Activated effector memory CD4-positive, alpha-beta T cell treated with Interleukin-2 at 50 U/mL for 16 hours (primary cell): ENCODE data around the gene FBXO11.
"Not testable (repeated sequence)": the region's sequence is repeated elsewhere in the genome, so short reads cannot be mapped to it uniquely, and the experiment has no call there.

Source experiments
- DNase-seq: peaks from one replicate; pipeline ENCODE4 v3.0.0-alpha.2; 2020

The FBXO11 gene

DNA sequence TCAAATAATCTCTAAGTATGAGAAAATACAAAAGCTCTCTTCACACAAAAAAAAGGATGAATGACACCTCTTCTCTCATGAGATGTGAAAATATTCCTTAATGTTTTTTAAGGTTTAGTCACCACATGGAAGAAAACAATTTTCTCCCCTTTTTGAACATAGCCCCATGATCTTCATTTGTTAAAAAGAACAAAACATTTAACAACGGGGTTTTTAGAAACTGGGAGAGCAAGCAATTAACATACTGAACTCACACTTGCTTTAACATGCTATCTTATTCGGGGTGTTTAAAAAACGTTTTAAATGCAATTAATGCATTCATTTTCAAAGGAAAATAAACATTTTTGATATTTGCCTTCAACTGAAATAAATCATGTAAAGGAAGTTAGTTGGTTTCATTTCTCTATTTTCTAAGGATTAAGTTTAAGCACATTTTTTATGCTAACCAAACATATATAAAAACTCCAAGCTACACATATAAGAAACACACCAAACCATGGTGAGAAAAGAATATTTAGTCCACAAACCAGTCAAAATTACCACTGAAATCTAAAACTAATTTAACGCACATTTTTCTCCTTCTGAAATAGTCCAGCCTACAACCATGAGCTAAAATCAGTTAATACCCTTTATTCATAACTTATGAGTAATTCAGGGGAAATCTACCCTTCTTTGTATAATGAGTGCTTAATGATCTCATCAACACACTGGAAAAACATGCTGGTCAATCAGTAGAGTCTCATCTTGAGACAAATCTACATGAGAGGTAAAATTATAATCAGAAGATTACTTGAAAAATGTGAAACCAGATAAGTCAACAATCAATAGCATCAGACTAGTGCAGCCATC lies 8.2 kb downstream of the FBXO11 start:
- DNase-seq, result no peak

DNA sequence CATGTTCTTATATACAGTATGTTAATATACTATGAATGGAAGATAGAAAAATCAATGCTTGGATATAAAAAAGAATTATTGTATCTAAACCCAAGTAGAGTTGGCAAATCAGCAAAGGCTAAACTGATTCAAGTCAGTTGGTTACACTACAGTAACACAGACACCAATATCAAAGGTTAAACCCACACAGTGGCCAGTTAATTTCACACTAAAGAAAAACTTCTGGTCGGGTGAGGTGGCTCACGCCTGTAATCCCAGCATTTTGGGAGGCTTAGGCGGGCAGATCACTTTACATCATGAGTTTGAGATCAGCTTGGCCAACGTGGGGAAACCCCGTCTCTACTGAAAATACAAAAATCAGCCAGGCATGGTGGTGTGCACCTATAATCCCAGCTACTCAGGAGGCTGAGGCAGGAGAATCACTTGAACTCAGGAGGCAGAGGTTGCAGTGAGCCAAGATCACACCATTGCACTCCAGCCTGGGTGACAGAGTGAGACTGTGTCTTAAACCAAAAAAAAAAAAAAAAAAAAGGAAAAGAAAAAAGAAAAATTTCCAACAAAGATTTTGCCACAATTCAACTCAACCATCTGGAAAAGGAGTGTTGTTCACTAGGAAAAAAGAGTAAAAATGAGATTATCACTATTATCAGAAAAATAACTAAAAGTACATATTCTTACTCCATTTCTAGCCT lies 9.0 kb downstream of the FBXO11 start:
- DNase-seq, result not testable (repeated sequence)

DNA sequence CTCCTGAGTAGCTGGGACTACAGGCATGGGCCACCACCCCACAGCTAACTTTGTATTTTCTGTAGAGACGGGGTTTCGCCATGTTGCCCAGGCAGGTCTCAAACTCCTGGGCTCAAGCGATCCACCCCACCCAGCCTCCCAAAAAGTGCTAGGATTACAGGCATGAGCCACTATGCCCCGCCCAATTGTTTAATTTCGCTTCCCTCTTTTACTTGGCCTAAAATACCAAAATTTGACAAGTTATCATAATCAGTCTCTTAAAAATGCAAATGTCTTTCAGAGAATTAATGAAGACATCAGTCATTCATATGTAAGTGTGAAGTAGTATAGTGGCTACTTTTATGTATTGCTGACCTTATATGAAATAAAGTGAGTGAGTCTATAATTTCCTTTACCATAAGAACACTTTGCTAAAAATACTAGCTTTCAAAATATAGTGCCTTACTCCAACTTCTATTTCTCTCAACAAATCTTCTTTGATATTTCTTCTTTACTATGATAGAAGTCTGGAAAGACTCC lies 9.8 kb downstream of the FBXO11 start:
- DNase-seq, result no peak

DNA sequence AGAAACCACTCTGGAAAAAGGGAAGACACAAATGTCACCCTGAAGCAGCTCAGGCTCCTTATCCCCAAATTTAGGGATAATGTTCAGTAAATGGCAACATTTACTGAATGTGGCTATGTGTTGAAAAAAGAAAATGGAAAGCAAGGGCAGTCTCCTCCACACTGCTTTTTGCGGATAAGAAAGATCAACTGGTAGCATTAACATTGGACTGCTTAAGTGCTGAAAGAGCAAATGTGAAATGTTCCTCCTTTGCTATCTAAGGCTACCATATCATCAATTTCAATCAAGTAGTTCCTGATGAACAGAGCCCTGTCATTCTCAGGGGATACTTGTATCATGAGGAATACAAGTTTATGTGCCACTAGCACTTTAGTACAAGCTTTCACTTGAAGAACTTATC lies 12.5 kb downstream of the FBXO11 start:
- no peak for DNase-seq

DNA sequence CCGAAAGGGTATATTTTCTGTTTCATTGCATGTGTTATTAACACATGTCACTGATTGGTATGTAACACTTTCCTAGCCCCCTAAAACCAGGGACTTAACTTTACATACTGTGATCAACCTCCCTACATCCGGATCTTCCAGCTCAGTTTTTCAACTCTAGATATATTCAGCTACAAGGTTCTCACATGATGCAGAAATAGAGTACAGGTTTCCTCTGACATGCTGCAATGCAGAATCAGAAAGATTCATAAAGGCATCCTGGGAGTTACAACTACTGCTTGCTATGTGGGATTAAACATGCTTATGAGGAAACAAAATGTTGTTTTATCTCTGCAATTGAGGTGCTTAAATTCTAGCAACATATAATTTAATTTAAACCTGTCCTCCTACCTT lies 14.0 kb downstream of the FBXO11 start:
- DNase-seq, result no peak

DNA sequence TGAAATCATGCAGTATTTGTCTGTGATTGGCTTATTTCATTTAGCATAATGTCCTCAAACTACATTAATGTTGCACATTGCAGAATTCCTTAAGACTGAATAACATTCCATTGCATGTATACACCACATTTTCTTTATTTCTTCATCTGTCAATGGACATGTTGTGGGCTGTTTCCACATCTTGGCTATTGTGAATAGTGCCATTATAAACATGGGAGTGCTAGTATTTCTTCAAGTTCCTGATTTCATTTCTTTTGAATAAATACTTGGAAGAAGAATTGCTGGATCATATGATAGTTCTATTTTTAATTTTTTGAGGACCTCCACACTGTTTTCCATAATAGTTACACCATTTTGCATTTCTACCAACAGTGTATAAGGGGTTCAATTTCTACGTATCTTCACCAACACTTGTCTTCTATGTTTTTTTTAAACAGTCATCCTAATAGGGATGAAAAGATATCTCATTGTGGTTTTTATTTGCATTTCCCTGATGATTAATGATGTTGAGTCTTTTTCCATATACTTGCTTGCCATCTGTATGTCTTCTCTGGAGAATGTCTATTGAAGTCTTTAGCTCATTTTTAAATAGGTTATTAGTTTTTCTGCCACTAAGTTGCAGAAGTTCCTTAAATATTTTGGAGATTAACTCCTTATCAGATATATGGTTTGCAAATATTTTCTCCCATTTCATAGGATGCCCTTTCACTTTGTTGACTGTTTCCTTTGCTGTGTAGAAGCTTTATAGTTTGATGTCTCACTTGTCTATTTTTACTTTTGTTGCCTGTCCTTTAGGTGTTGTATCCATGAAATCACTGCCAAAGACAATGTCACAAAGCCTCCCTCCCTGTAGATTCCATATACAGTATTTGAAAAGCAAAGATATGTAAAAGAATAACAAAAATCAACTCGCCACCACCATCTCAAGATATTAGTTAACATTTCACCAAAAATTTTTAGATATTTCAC lies 14.6 kb downstream of the FBXO11 start:
- no peak for DNase-seq

DNA sequence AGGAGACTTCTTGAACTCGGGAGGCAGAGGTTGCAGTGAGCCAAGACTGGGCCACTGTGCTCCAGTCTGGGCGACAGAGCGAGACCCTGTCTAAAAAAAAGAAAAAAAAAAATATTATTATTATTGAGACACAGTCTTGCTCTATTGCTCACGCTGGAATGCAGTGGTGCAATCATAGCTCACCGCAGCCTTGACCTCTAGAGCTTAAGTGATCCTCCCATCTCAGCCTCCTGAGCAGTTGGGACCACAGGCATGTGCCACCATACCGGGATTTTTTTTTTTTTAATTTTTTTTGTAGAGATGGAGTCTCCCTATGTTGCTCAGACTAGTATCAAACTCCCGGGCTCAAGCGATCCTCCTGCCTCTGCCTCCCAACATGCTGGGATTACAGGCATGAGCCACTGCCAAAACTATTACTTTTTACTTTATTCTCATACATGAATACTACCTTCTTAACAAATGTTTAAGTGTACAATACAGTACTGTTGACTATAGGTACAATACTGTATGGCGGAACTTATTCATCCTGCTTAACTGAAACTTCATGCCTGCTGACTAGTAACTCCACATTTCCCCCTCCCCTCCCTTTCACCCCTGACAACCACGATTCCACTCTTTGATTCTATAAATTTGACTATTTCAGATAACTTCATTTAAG lies 15.5 kb downstream of the FBXO11 start:
- DNase-seq, result no peak

DNA sequence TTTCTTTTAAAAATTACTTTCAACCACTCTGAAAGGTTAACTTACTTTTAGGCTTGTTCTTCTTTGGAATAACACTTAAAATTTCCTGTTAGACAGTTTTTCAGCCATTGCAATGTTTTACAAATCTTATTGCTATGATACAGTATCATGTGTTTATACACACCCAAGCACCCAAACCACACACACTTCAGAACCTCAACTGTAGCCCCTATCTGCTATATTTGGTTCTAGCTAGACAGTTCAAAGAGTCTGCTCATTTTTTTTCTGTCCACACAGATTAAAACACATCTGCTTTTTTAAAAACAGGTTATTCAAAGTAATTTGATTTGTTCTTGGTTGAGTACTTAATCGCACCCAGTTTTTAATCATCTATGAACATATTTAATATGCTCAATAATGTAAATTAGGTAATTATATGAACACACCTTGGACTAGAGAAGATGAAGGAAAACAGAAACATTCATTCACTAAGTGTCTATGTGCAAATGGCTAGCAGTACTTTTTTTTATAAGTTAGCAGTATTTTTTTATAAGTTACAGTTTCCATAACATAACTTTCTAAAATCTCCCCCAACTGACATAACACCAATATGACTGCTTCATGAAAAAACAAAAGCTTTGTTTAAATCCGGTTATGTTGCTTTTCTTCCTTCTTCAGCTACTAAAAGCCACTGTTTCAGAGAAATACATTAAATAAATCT lies 17.6 kb downstream of the FBXO11 start:
- no peak for DNase-seq

DNA sequence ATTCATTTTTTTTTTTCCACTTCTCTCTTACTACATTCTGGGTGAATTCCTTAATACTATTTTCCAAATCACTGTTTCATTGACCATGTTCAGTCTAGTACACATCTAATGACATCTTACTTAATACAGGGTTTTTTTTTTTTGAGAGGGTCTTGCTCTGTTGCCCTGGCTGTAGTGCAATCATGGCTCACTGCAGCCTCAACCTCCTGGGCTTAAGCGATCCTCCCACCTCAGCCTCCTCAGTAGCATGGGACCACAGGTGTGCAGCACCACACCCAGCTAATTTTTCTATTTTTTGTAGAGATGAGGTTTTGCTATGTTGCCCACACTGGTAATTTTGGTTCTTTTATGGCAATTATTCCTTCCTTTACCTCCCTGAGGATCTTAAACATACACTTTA lies 29.4 kb downstream of the FBXO11 start:
- no peak for DNase-seq

DNA sequence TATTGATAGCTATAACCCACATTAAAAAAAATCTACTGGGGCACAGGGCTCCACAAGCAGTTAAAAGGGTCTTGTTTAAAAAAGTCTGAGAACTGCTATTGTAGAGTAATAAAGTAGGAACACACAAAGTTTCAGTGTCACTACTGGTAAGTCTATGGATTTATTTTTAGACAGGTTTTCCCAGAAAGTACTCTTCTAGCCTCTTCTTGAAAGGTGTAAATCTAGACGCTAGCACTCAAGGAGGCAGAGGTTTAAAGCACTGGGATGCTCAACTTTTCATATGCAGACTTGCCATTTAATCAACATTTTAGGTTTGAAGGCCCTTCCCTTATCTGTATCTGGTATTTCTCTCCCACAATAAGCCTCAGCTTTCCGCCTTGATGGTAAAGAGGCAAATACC lies 33.4 kb downstream of the FBXO11 start:
- no peak for DNase-seq

DNA sequence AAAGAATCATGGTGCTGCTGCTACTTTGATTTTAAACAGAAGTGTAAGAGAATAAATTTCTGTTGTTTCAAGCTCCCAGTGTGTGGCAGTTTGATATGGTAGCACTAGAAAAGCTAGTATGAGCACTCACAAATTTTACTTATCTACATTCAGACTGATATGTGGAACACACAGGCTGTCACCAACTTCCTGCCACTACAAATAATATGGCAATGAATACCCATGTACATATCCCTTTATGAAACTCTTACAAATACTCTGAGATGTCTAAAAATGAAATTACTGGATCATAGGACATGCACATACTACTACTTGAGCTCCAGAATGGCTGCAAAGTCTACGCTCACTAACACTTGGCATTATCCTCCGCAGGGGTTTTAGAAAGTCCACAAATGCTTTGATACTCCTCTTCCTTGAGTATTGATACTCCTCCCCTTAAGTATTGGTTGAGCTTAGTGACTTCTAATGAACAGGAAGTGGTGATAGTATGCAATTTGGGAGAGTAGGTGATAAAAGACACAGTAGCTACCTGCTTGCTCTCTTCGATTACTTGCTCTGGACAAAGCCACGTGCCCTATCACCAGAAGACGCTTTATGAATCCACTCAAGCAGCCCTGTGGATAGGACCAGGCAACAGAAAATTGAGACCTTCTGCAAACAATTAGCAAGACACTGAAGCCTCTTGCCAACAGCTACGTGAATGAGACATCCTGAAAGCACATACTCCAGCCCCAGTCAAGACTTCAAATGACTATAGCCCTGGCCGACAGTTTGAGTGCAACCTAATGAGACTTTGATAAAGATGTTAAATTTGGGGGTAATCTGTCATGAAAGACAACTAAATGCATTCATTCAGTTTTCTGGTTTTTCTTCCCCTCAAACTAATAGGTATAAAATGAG lies 35.4 kb downstream of the FBXO11 start:
- DNase-seq, result no peak

DNA sequence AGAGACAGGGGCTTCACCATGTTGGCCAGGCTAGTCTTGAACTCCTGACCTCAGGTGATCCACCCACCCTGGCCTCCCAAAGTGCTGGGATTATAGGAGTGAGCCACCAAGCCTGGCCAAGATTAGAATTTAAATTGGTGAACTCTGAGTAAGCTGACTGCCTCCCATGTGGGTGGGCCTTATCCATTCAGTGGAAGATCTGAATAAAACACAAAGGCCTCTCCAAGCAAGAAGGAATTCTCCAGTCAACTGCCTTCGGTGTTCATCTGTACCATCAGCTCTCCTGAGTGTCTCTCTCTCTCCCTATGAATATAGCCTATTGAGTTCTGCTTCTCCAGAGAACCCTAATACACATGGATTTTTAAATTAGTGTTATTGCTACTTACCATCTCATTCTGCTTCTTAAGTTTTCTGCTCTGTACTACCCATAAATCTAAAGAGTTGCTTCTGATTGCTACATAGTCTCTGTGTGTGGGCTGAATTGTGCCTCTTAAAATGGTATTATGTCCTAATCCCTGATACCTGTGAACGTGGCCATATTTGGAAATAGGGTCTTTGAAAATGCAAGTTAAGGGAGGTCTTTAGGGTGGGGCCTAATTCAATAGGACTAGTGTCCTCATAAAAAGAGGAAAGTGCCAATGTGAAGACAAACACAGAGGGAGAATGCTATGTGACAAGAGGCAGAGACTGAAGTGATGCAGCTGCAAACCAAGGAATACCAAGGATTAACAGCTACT lies 36.3 kb downstream of the FBXO11 start:
- no peak for DNase-seq

DNA sequence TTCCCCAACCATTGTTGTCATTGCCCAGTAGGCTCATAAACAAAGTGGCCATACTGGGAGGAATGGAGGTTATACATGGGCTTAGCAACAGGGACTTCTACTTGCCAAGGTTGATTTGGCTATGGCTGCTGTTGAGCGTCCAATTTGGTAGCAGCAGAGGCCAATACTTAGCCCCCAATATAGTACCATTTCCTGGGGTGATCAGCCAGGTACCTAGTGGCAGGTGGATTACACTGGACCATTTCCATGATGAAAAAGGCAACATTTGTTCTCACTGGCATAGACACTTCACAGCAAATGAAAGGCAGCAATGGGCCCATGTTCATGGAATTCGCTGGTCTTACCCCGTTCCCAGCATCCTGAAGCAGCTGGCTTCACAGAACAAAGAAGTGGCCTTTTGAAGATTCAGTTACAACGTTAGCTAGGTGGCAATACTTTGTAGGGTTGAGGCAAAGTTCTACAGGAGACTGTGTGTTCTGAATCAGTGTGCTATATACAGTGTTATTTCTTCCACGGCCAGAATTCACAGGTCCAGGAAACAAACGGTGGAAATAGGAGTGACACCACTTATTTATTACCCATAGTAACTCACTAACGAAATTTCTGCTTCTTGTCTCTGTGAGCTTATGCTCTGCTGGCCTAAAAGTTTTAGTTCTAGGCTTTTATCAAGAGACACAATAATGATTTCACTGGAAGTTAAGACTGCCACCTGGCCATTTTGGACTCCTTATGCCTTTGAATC lies 37.5 kb downstream of the FBXO11 start:
- DNase-seq, result no peak

DNA sequence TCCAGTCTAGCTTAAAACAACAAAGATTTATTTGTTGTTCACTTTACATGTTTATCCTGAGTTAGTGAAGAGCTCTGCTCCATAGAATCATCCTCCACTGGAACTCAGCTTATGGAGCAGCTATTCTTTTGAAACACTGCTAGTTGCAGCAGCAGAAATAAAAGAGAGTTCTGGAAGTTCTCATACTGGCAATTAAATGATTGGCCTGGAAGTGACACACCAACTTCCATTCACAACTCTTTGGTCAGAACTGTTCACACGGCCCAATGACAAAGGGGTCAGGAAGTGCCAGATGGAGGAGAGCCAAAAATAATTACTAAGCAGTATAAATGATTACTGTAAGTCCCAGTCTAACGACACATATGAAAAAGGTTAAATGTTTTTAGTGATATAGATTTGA lies 39.1 kb downstream of the FBXO11 start:
- DNase-seq, result no peak

DNA sequence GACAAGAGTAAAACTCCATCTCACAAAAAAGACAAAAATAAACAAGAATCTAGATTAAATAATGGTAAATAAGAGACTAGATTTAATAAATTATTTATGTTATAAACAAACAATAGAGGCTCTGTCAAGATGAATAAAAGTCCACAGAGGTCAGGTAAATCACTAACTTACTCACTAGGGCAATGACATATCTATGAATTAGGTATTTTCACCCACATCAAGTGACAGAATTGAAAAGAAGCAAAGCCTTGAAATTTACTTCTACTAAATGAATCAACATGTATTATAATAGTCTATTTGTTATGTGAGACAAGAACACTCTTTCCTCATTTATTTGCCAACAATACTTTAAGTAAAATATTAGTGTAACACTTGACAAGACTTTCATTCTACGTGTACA lies 41.7 kb downstream of the FBXO11 start:
- no peak for DNase-seq

DNA sequence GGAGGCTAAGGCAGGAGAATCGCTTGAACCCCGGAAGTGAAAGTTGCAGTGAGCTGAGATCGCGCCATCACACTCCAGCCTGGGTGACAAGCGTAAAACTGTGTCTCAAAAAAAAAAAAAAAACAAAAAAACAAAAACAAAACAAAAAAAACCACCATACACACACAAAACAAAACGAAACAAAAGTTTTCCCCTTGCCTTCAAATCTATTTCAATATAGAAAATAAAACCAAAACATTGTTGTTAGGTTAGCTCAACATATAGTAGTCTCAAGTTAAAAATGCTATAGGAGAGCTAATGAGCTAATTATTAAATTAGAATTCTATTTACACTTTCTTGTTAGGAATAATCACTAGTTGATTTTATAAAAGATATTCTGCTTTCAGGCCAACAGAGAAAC lies 43.3 kb downstream of the FBXO11 start:
- no peak for DNase-seq

DNA sequence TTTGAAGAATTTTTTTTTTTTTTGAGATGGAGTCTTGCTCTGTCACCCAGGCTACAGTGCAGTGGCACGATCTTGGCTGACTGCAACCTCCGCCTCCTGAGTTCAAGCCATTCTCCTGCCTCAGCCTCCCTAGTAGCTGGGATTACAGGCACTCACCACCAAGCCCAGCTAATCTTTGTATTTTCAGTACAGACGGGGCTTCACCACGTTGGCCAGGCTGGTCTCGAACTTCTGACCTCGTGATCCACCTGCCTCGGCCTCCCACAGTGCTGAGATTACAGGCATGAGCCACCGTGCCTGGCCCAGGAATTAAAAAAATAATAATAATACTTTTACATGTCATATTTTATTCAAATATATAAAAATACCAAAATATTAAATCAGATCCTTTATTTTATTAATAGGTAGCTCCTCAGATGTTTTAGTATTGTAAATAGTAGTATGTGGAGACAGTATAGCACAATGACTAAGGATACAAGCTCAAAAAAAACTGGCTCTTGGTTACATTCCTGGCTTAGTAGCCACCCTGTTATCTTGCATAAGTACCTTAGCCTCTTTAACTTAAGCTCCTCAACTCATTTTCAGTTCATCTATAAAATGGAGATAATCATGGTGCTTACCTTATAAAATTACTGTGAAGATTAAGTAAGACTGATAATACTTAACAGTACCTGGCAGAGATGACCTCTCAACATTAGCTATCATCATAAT lies 53.1 kb downstream of the FBXO11 start:
- DNase-seq, result not testable (repeated sequence)

DNA sequence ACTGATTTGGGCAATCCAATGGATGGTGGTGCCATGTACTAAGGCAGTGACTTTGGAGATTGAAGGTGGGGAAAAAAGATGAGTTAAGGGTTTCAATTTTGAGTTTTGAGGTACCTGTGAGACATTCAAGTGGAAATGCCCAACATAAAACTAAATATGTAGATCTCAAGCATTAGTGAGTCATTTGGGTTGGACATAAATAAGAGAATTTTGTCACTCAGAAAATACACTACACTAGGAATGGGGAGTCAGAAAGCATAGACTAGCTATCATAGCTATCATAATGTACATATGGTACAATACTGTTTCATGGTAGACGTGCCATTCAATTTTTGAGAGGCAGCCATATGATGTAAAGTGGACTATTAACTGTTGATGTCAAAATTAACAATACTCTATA lies 56.1 kb downstream of the FBXO11 start:
- no peak for DNase-seq

DNA sequence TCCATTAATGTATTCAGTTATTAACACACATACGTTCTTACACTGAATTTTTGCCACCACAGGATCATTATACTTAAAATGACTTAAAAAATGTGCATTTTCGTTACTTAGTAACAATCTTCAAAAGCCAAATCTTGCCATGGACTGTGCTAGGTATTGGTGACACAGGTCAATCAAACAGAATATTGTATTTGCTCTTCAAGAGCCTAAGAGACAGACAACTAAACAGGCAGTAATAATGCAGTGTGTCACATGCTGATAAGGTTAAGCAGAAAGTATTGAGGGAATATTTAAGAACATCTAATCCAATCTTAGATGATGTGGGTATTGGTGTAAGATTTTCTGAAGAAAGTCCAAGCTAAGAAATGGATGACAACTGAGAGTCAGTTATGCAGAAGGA lies 56.9 kb downstream of the FBXO11 start:
- DNase-seq, result no peak
